GM23248 (cell line): ENCODE results near the gene RAD50. TPM values are rescaled to one million over a fixed set of nuclear protein-coding genes. Genes with fewer than 3 reads are reported as not detected.

Source experiments
- DNase-seq: peaks from one replicate; pipeline ENCODE4 v3.0.0-alpha.2; 2015
- H2AFZ ChIP-seq: fragments of 200-600 bp; sonication (generic); 2 replicates; pipeline ENCODE4 v1.6.1; 2016; ENCODE audit warnings: antibody characterized with exemption
- H3F3A ChIP-seq: fragments of 200-600 bp; sonication (generic); 2 replicates; pipeline ENCODE4 v1.6.1; 2016; ENCODE audit warnings: mild to moderate bottlenecking, antibody characterized with exemption, mixed run types; ENCODE audit not compliant: insufficient read depth
- H3K27ac ChIP-seq: fragments of 200-600 bp; sonication (generic); 2 replicates; pipeline ENCODE4 v1.5.1; 2016; ENCODE audit warnings: mild to moderate bottlenecking
- H3K27me3 ChIP-seq: fragments of 200-600 bp; sonication (generic); replicated peaks from 2 replicates; pipeline ENCODE4 v1.6.1; 2016; ENCODE audit warnings: mild to moderate bottlenecking; ENCODE audit not compliant: insufficient read depth
- H3K36me3 ChIP-seq: fragments of 200-600 bp; sonication (generic); 2 replicates; pipeline ENCODE4 v1.6.1; 2016; ENCODE audit warnings: low read depth, mild to moderate bottlenecking
- H3K4me1 ChIP-seq: fragments of 200-600 bp; sonication (generic); 2 replicates; pipeline ENCODE4 v1.6.1; 2016; ENCODE audit warnings: mild to moderate bottlenecking; ENCODE audit not compliant: insufficient read depth
- H3K4me2 ChIP-seq: fragments of 200-600 bp; sonication (generic); one replicate; pipeline ENCODE4 v1.6.1; 2016; ENCODE audit warnings: mild to moderate bottlenecking; ENCODE audit not compliant: unreplicated experiment
- H3K4me3 ChIP-seq: fragments of 200-600 bp; sonication (generic); 2 replicates; pipeline ENCODE4 v1.5.1; 2016; ENCODE audit warnings: mild to moderate bottlenecking
- H3K79me2 ChIP-seq: fragments of 200-600 bp; sonication (generic); 2 replicates; pipeline ENCODE4 v1.6.1; 2016; ENCODE audit warnings: mild to moderate bottlenecking; ENCODE audit not compliant: insufficient read depth
- H3K9ac ChIP-seq: fragments of 200-600 bp; sonication (generic); 2 replicates; pipeline ENCODE4 v1.6.1; 2016; ENCODE audit warnings: mild to moderate bottlenecking
- H3K9me2 ChIP-seq: fragments of 200-600 bp; sonication (generic); 2 replicates; pipeline ENCODE4 v1.6.1; 2016; ENCODE audit warnings: mixed run types, mild to moderate bottlenecking, moderate library complexity; ENCODE audit not compliant: insufficient read depth
- H3K9me3 ChIP-seq: fragments of 200-600 bp; sonication (generic); one replicate; pipeline ENCODE4 v1.6.1; 2017; ENCODE audit warnings: low read depth
- H4K20me1 ChIP-seq: fragments of 200-600 bp; sonication (generic); 2 replicates; pipeline ENCODE4 v1.6.0; 2016; ENCODE audit not compliant: insufficient read depth
- EZH2 ChIP-seq: fragments of 200-600 bp; sonication (generic); IDR thresholded peaks from 2 replicates; pipeline ENCODE4 v1.6.1; 2018; ENCODE audit warnings: antibody characterized with exemption, mild to moderate bottlenecking; ENCODE audit not compliant: insufficient read depth, poor library complexity, severe bottlenecking
- EZH2phosphoT487 ChIP-seq: fragments of 200-600 bp; sonication (generic); IDR thresholded peaks from 2 replicates; pipeline ENCODE4 v1.6.1; 2018; ENCODE audit warnings: antibody characterized with exemption, moderate library complexity, mild to moderate bottlenecking, low read depth; ENCODE audit not compliant: insufficient read depth
- WGBS, 2 experiments: methylation state at CpG; one replicate each; pipeline ENCODE4 v1.1.6; 2015 to 2017; ENCODE audit warnings: low lambda C conversion rate in 2 of 2, low coverage in 1 of 2; ENCODE audit errors: missing lambda C conversion rate in 2 of 2; 5-methylcytosine and 5-hydroxymethylcytosine counted together
- in situ Hi-C: fragments of 300-500 bp; cut with MboI; formaldehyde crosslinking; loops from 2 replicates; pipeline ENCODE4 v1.15.0; 2020
- polyA plus RNA-seq: library from polyadenylated mRNA; unstranded; fragments of >200 nt; fragmentation: Nextera tagmentation; extraction: Ambion mirVana; gene quantifications from 2 replicates; pipeline ENCODE4 v1.2.1, GENCODE V29; 2016
- total RNA-seq: library from RNA; depleted of rRNA; stranded (reverse); fragments of >200 nt; shearing (Covaris generic); gene quantifications from 2 replicates; pipeline ENCODE4 v1.2.3, GENCODE V29; 2014

The RAD50 gene
- total and polyA plus RNA-seq, 2 experiments from 2014 or later: 17.7 to 44.0 TPM

DNA sequence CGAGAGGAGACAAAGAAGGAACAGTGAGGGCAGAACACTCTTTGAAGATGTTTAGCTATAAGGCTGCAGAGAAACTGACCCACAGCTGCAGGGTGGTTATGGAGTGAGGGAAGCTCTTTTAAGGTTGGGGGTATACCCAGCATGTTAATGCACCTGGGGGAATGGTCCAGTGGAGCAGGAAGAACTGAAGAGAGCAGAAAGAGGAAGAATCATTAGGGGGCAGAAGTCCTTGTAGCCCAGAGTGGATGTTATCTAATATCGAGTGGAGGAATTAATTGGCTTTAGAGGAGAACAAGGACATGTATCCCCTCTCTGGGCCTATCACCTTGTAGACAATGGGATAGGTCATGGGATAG lies 124.7 kb downstream of the RAD50 start:
- Histone ChIP-seq H3K4me1 (peaks cover 24% of the 10 kb centered on the region), H3K79me2 (no peaks in the 10 kb centered on the region), H3K4me2 (no peak overlapping the region), H2AFZ (no peak overlapping the region), H3K4me3 (no peak overlapping the region), H3F3A (peaks cover 6% of the 10 kb centered on the region), H3K9me3 (no peaks in the 10 kb centered on the region), H3K36me3 (no peaks in the 10 kb centered on the region), H3K9ac (no peak overlapping the region), H3K27ac (no peak overlapping the region), H4K20me1 (no peaks in the 10 kb centered on the region), H3K27me3 (no peaks in the 10 kb centered on the region), H3K9me2 (no peaks in the 10 kb centered on the region)
- WGBS, 2 experiments: 92 to 98% methylated on average over 2 of the region's 2 CpGs
- in situ Hi-C loops: no loop called here
- DNase-seq: no peak
- no peak for TF ChIP-seq EZH2
- no peak for TF ChIP-seq EZH2phosphoT487

DNA sequence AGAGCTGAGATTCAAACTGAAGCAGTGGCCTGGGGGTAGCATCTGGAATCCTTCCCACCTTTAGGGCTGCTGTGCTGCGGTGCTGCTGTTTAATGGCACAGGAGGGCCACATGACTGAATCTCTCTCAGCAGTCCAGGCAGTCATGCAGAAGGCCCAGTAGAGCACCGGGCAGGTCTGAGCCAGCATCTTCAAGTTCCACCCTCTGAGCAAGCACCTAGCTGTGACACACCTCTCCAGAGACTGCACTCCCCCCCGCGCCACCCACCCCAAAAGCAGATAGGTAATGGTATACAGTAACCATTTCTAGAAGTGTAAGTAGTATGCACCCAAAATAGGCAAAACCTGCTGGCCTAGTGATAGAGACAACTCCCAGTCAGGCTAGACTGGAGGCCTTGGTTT lies 125.2 kb downstream of the RAD50 start:
- Histone ChIP-seq H3K27ac (no peak overlapping the region), H3F3A (peaks cover under 1% of the 10 kb centered on the region; the same call in 1 of the 2 replicates), H3K9ac (no peak overlapping the region), H4K20me1 (no peaks in the 10 kb centered on the region), H3K79me2 (no peaks in the 10 kb centered on the region), H3K4me2 (no peak overlapping the region), H3K9me3 (no peaks in the 10 kb centered on the region), H3K27me3 (no peaks in the 10 kb centered on the region), H3K4me3 (no peak overlapping the region), H3K4me1 (peaks cover 19% of the 10 kb centered on the region), H3K9me2 (no peaks in the 10 kb centered on the region), H2AFZ (no peak overlapping the region), H3K36me3 (no peaks in the 10 kb centered on the region)
- in situ Hi-C loops: no loop called here
- no peak for DNase-seq
- TF ChIP-seq EZH2: no peak
- TF ChIP-seq EZH2phosphoT487: no peak
- 89 to 91% methylated on average over 4 of the region's 4 CpGs for WGBS, 2 experiments

- Histone ChIP-seq H3K36me3 (no peaks in the 10 kb centered on the region), H2AFZ (no peak overlapping the region), H3K4me3 (no peak overlapping the region), H3K9me3 (no peaks in the 10 kb centered on the region), H3K4me2 (no peak overlapping the region), H4K20me1 (no peaks in the 10 kb centered on the region), H3K79me2 (no peaks in the 10 kb centered on the region), H3K4me1 (peaks cover 17% of the 10 kb centered on the region), H3K9me2 (no peaks in the 10 kb centered on the region), H3K9ac (no peak overlapping the region), H3F3A (peaks cover 3% of the 10 kb centered on the region; the same call in 1 of the 2 replicates), H3K27ac (no peak overlapping the region), H3K27me3 (no peaks in the 10 kb centered on the region)
- peak; percentile 15 for DNase-seq
- TF ChIP-seq EZH2phosphoT487 (no peak), EZH2 (no peak)
- 66 to 70% methylated on average over 6 of the region's 6 CpGs for WGBS, 2 experiments
- in situ Hi-C loops: no loop called here
Observed at GRCh38 chr5:132684491-132684890, 127.7 kb downstream of the RAD50 start.

- H3K9me2 ChIP-seq: no peaks in the 10 kb centered on the region
- no peak overlapping the region for H3K4me2 ChIP-seq
- in situ Hi-C loops: no loop called here
- H3F3A ChIP-seq: peaks cover 3% of the 10 kb centered on the region; the same call in 1 of the 2 replicates
- H3K79me2 ChIP-seq: no peaks in the 10 kb centered on the region
- DNase-seq: no peak
- H2AFZ ChIP-seq: no peak overlapping the region
- no peak overlapping the region for H3K9ac ChIP-seq
- H4K20me1 ChIP-seq: no peaks in the 10 kb centered on the region
- no peak overlapping the region for H3K27ac ChIP-seq
- no peaks in the 10 kb centered on the region for H3K9me3 ChIP-seq
- H3K4me1 ChIP-seq: peaks cover 17% of the 10 kb centered on the region
- H3K36me3 ChIP-seq: no peaks in the 10 kb centered on the region
- H3K4me3 ChIP-seq: no peak overlapping the region
- no peaks in the 10 kb centered on the region for H3K27me3 ChIP-seq
- WGBS, 2 experiments: 87 to 92% methylated on average over 12 of the region's 12 CpGs
- TF ChIP-seq EZH2phosphoT487 (no peak), EZH2 (no peak)
Observed at GRCh38 chr5:132684922-132685720, 128.3 kb downstream of the RAD50 start.

DNA sequence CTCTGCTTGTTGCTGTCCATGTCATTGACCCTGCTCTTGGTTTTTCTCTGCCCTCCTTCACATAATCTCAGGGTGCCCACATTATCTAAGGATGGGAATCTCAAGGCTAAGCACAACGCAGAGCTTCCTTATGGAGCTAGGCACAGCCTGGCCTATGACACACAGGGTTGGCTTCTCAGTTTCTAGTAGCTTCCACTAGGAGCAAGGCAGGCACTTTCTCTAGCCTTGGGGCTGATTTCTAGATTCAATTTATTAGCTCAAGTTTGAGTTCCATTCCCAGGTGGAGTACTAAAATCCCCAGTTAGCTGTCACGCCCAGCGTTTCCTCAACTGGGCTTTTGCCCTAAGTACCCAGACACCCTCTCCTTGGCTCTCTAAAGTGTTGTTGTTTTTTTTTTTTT lies 129.4 kb downstream of the RAD50 start:
- H3K9me2 ChIP-seq: no peaks in the 10 kb centered on the region
- peaks cover 3% of the 10 kb centered on the region; the same call in 1 of the 2 replicates for H3F3A ChIP-seq
- in situ Hi-C loops: no loop called here
- H3K27ac ChIP-seq: no peak overlapping the region
- H3K27me3 ChIP-seq: no peaks in the 10 kb centered on the region
- H3K79me2 ChIP-seq: no peaks in the 10 kb centered on the region
- 99 to 100% methylated on average over 3 of the region's 3 CpGs for WGBS, 2 experiments
- H3K4me1 ChIP-seq: peaks cover 17% of the 10 kb centered on the region
- TF ChIP-seq EZH2 (no peak), EZH2phosphoT487 (no peak)
- H4K20me1 ChIP-seq: no peaks in the 10 kb centered on the region
- H3K4me3 ChIP-seq: no peak overlapping the region
- no peak overlapping the region for H2AFZ ChIP-seq
- no peak for DNase-seq
- H3K4me2 ChIP-seq: no peak overlapping the region
- H3K9me3 ChIP-seq: no peaks in the 10 kb centered on the region
- H3K9ac ChIP-seq: no peak overlapping the region
- H3K36me3 ChIP-seq: no peaks in the 10 kb centered on the region
